Measurements from ENCODE around the gene FZD2.

GRCh38 chr17:44518032-44518431 lies 39.3 kb upstream of the FZD2 start:
- TF ChIP-seq CTCF (conservative IDR thresholded peaks at IDR 0.05 in 1 of 2, IDR thresholded peaks at IDR 0.05 in 1 of 2; ENCODE audit: extremely low read depth in 1 of 2, insufficient read depth in 1 of 2, low read depth in 1 of 2, low read length in 2 of 2) (no peak), EZH2 (IDR thresholded peaks at IDR 0.05; ENCODE audit: borderline replicate concordance, low read length) (no peak)

All from mammary epithelial cell (primary cell).